GM21529 (cell line): ENCODE measurements around the gene STYX.

Experiments
- ATAC-seq: cut with Tn5 transposase; IDR thresholded peaks from one replicate; pipeline ENCODE4 v1.9.1; 2021; ENCODE audit not compliant: unreplicated experiment

STYX gene

DNA sequence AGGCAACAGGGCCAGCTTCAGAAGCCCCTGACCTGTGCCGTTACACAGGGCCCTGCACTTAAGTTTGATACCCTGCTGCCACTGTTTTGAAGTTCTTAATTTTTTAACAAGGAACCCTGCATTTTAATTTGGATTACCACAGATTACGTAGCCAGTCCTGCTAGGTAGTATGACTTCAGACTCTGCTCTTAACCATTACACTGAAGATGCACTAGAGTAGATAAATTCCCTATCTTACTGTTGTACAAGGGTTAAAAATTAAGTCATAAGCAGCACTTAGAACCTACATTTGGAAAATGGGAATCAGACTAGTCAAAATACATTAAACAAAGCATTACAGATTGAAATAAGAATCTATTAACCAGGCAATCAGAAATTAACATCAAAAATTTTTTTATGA, 59.2 kb downstream of the STYX start:
- ATAC-seq: no peak

GRCh38 chr14:52790011-52790755, 60.2 kb downstream of the STYX start:
- no peak for ATAC-seq

DNA sequence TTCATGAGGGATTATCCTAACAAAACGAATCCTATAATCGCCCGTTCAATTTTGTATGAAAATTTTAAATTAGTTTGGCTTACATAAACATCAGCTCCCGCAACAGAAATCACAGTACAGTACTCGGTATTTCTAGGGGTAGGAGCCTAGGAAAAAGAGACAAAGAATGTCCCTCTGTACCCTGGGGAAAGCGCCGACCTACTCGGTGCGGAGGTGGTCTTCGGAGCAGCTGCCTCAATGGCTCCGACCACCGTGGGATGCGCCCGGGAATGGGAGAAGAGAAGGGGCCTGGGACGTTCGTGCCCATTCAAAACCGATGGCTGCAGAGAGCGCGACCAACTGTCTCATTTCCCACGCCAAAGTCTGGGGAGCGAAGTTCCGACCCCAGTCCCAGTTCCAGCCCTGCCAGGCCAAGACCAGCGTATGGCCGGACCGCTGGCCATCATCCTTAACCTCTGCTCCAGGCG, 60.8 kb downstream of the STYX start:
- ATAC-seq: peak; percentile 1

DNA sequence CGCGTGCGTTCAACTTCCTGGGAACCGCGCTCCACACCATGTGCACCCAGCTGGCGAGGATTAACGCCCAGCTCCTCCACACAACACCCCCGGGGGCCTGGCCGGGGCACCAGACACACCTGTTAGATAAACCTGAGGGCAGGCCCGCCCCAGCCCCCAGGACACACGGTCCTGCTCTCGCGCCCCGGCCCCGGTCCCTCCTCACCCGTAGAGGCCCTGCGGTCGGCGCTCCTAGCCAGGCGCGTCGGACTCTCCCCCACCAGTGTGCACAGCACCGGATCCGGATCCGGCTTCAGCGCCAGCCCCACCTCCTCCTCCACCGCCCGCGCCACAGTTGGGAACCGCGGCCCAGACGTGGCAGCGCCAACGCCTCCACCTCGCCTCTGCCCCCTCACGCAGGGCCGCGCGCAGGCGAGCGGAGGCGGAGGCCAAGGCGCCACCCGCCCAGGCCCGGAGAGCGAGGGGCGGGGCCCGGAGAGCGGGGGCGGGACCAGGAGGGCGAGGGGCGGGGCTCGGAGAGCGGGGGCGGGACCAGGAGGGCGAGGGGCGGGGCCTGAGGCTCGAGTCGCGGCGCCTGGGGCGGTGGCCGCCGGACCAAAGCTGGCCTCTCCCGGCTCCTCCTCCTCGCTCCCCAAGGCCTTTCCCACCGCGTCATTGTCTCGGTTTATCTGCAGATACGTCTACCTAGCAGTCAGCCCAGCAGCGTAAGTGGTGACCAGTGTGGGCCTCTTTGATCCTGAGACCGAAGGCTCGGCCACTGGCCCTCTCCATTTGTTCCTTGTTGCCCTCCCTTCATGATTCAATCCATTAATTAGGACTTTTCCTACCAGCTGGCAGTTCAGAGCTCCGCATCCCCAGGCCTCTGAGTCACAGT, 61.5 kb downstream of the STYX start, which contains the start of gene GNPNAT1:
GNPNAT1 (minus strand) TSS at position 385 of the 874 bp plus-strand sequence. CDS start 6,957 bp downstream, outside the sequence.
- peak; percentile 92 for ATAC-seq

- ATAC-seq: no peak
Measured at GRCh38 chr14:52792097-52792415, 62.1 kb downstream of the STYX start.

GRCh38 chr14:52793061-52793460, 63.1 kb downstream of the STYX start:
- no peak for ATAC-seq

DNA sequence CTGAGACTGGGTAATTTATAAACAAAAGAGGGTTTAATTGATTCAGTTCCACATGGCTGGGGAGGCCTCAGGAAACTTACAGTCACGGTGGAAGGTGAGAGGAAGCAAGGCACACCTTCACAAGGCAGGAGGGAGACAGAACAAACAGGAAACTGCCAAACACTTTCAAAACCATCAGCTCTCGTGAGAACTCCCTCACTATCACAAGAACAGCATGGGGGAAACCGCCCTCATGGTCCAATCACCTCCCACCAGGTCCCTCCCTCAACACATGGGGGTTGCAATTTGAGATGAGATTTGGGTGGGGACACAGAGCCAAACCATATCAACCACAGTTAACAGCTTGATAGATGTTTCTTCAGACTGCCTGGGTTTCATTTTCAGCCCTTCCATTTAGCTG, 67.7 kb downstream of the STYX start:
- ATAC-seq: no peak

DNA sequence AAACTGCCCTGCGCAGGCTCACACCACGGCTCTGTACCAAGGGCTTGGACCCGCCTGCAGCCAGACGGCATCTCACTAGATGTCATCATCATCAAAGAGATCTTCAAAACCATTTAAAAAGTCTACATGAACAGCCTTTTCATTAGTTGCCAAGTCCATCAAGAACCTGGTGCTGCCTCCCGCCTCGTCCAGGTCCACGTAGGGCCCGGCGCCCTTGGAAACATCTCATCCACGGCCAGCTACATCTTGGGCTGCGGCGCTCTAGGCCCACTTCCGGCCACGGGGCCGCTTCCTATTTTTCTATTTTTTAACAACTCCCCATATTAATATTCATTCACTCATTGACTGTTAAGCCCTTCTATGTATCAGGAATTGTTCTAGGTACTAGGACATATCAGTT, 68.9 kb downstream of the STYX start:
- ATAC-seq: no peak

DNA sequence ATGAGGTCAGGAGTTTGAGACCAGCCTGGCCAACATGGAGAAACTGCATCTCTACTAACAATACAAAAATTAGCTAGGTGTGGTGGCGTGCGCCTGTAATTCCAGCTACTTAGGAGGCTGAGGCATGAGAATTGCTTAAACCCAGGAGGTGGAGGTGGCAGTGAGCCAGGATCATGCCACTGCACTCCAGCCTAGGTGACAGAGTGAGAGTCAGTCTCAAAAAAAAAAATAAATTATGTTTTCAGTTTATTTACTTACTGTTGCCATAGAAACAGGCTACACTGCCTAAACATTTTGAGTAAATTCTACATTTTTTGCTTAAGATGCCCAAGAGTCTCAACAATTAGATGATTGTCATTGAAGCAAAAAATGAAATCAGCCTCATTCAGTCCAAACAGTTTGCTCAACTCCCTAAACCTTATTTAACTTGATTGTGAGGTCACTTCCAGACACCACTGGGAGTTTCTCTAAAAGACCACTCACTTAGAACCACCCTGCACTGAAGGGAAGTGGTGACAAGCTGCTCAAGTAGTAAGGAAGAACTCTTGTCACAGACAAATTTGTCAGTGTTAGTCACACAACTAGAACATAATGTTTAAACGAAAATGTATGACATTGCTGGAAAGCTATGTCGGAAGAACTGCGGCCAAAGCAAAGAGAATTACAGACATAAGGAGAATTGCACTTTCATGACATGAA, 71.2 kb downstream of the STYX start:
- ATAC-seq: no peak

- no peak for ATAC-seq
Measured at GRCh38 chr14:52802597-52802996, 72.6 kb downstream of the STYX start.

- no peak for ATAC-seq
Measured at GRCh38 chr14:52806115-52806514, 76.1 kb downstream of the STYX start.

- no peak for ATAC-seq
Measured at GRCh38 chr14:52808101-52808500, 78.1 kb downstream of the STYX start.

- ATAC-seq: no peak
Measured at GRCh38 chr14:52821805-52822250, 91.9 kb downstream of the STYX start.

DNA sequence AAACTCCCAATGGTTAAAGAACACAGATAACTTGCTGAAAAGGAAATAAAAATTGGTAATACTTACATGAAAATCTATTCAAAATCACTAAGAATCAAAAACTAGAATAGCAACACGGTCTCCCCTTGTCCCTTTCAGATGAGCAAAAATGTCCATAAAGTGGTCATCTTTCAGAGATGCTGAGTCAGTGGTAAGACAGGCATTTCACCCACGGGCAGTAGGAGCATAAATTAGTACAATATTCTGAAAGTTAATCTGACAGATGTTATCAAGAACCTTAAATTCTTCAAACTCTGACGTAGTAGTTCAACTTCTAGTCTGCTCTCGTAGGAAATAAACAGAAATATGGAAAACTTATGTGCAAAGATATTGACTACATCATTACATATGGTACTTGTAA, 94.5 kb downstream of the STYX start:
- ATAC-seq: no peak
